GM18502 (cell line): ENCODE results near the gene ALK.

Source experiments
- ATAC-seq: cut with Tn5 transposase; IDR thresholded peaks from one replicate; pipeline ENCODE4 v1.9.1; 2021; ENCODE audit warnings: mild to moderate bottlenecking; ENCODE audit not compliant: unreplicated experiment, poor library complexity

ALK gene

GRCh38 chr2:29561181-29561580 is 360.2 kb downstream of the ALK start:
- ATAC-seq: no peak

GRCh38 chr2:29560566-29560965 is 360.8 kb downstream of the ALK start:
- ATAC-seq: no peak

- no peak for ATAC-seq
Observed at GRCh38 chr2:29560030-29560429, 361.4 kb downstream of the ALK start.

GRCh38 chr2:29559578-29559977 is 361.8 kb downstream of the ALK start:
- no peak for ATAC-seq

- ATAC-seq: no peak
Observed at GRCh38 chr2:29558097-29558496, 363.3 kb downstream of the ALK start.

GRCh38 chr2:29557268-29557667 is 364.1 kb downstream of the ALK start:
- ATAC-seq: no peak

- ATAC-seq: no peak
Observed at GRCh38 chr2:29549069-29549380, 372.4 kb downstream of the ALK start.

- no peak for ATAC-seq
Observed at GRCh38 chr2:29544917-29545316, 376.5 kb downstream of the ALK start.

- ATAC-seq: no peak
Observed at GRCh38 chr2:29544031-29544430, 377.4 kb downstream of the ALK start.

GRCh38 chr2:29535188-29535587 is 386.2 kb downstream of the ALK start:
- ATAC-seq: no peak

- no peak for ATAC-seq
Observed at GRCh38 chr2:29532436-29532835, 388.9 kb downstream of the ALK start.

- ATAC-seq: no peak
Observed at GRCh38 chr2:29531626-29532025, 389.8 kb downstream of the ALK start.

GRCh38 chr2:29530281-29530680 is 391.1 kb downstream of the ALK start:
- ATAC-seq: no peak

- no peak for ATAC-seq
Observed at GRCh38 chr2:29528891-29529520, 392.4 kb downstream of the ALK start.

GRCh38 chr2:29528371-29528770 is 393.0 kb downstream of the ALK start:
- ATAC-seq: no peak

GRCh38 chr2:29527947-29528346 is 393.4 kb downstream of the ALK start:
- no peak for ATAC-seq

GRCh38 chr2:29526587-29527586 is 394.5 kb downstream of the ALK start:
- no peak for ATAC-seq

GRCh38 chr2:29525921-29526320 is 395.5 kb downstream of the ALK start:
- no peak for ATAC-seq

GRCh38 chr2:29524652-29525051 is 396.7 kb downstream of the ALK start:
- ATAC-seq: no peak

GRCh38 chr2:29522951-29523669 is 398.3 kb downstream of the ALK start:
- ATAC-seq: no peak

GRCh38 chr2:29520001-29520400 is 401.4 kb downstream of the ALK start:
- ATAC-seq: no peak
